Measurements from ENCODE around the gene DDT. TPM values are rescaled to one million over a fixed set of nuclear protein-coding genes. Genes with fewer than 3 reads are reported as not detected.

The DDT gene
- total RNA-seq, 4 donors from 2014 or later: 53.5 to 162 (median 106) TPM

DNA sequence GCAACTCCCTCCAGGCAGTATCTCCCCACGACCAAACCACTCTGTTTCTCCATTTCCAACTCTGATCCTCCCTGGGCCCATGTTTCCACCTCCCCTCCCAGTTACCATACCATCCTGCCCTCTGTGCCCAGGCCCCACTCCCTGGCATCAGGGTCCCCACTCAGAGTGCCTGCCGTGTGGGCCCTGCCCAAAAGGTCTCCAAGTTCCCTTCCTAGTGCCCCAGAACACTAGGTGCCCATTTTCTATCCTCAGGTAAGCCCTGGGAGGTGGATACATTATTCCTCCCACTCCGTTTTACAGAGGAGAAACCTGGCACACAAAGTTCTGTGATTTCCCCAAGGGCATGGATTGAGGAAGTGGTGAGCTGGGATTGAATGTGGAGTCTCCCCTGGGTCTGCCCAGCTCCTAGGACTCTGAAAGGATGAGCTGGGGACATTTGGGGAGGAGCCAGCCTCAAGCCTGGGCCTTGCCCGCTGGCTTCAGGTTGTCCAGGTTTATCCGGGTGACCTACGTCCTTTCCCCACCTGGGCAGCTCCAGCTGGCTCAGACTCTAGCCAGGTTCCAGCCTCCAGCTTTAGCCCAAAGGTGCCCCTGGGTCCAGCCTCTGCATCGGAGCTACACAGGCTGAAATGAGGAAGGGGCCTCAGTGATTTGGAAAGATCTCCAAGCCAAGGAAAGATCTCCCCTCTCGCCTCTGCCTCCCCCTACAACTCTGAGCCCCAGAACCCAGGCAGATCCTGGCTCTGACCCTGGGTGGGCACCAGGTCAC lies 33.2 kb upstream of the DDT start:
- H3K27ac ChIP-seq: no peak overlapping the region
- no peaks in the 10 kb centered on the region for H3K36me3 ChIP-seq
- 87 to 89% methylated on average over 8 of the region's 8 CpGs for WGBS, 2 donors
- no peaks in the 10 kb centered on the region for H3K9me3 ChIP-seq
- no peaks in the 10 kb centered on the region for H3K27me3 ChIP-seq
- intact Hi-C loops (cut with DNase I): loop anchor here (5.0 kb wide), 1 partner anchor 95 kb away; no protein-coding TSS in a partner anchor
- no peak overlapping the region for H3K4me3 ChIP-seq (replicated peaks in 1 of 3)
- TF ChIP-seq, protein P1, sequence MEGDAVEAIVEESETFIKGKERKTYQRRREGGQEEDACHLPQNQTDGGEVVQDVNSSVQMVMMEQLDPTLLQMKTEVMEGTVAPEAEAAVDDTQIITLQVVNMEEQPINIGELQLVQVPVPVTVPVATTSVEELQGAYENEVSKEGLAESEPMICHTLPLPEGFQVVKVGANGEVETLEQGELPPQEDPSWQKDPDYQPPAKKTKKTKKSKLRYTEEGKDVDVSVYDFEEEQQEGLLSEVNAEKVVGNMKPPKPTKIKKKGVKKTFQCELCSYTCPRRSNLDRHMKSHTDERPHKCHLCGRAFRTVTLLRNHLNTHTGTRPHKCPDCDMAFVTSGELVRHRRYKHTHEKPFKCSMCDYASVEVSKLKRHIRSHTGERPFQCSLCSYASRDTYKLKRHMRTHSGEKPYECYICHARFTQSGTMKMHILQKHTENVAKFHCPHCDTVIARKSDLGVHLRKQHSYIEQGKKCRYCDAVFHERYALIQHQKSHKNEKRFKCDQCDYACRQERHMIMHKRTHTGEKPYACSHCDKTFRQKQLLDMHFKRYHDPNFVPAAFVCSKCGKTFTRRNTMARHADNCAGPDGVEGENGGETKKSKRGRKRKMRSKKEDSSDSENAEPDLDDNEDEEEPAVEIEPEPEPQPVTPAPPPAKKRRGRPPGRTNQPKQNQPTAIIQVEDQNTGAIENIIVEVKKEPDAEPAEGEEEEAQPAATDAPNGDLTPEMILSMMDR (IDR thresholded peaks at IDR 0.05): no peak
- TF ChIP-seq POLR2A (IDR thresholded peaks at IDR 0.05): no peak
- H3K4me1 ChIP-seq: peaks cover 4 to 9% of the 10 kb centered on the region in 2 donors
- DNase-seq: no peak

GRCh38 chr22:24006914-24007214 lies 32.6 kb upstream of the DDT start:
- Histone ChIP-seq H3K27ac (no peak overlapping the region), H3K27me3 (no peaks in the 10 kb centered on the region), H3K4me3 (replicated peaks in 1 of 3) (no peak overlapping the region), H3K9me3 (no peaks in the 10 kb centered on the region), H3K4me1 (peaks cover 4 to 9% of the 10 kb centered on the region in 2 donors), H3K36me3 (no peaks in the 10 kb centered on the region)
- intact Hi-C loops (cut with DNase I): loop anchor here (5.0 kb wide), 1 partner anchor 95 kb away; no protein-coding TSS in a partner anchor
- TF ChIP-seq, protein P1 (IDR thresholded peaks at IDR 0.05): no peak
- no peak for TF ChIP-seq POLR2A (IDR thresholded peaks at IDR 0.05)
- no peak for DNase-seq
- 88 to 95% methylated on average over 6 of the region's 6 CpGs for WGBS, 2 donors

DNA sequence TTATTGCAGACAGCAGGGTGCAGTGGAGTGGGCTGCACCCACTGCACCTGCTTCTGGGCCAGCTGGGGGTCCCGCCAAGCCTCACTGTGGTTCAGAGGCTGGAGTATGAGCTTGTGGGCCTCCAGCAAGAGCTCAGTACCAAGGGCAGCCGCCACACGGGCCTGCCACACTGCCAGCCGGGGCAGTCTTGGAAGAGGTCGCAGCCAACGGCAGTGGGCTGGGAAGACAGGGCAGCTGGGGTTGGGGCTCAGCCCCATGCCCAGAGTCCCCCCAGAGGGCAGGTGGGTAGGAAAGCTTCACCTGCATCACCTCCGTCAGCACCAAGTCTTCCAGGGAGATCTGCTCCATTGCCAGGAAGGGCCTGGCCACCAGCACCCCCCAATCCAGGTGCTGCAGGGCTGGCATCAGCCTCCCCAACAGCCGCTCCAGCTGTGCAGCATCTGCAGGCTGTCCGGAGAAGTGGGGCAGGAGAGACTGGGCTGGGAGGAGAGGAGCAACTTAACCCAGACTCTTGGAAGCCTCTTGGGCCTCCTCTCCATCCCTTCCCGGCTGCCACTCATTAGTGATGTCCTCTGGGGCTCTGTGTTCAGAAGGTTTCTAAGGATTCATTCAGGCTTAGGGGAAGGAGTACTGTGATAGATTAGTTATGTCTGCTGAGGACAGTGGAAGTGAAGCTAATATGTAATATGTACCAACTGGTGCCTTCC lies 32.1 kb upstream of the DDT start:
- Histone ChIP-seq H3K27me3 (no peaks in the 10 kb centered on the region), H3K9me3 (no peaks in the 10 kb centered on the region), H3K36me3 (no peaks in the 10 kb centered on the region), H3K4me3 (replicated peaks in 1 of 3) (no peak overlapping the region), H3K27ac (peak overlapping the region in 1 of 3 donors; percentile 35), H3K4me1 (peaks cover 4 to 9% of the 10 kb centered on the region in 2 donors)
- TF ChIP-seq, protein P1 (IDR thresholded peaks at IDR 0.05): no peak
- no peak for TF ChIP-seq POLR2A (IDR thresholded peaks at IDR 0.05)
- no peak for DNase-seq
- WGBS, 2 donors: 72 to 89% methylated on average over 7 to 10 of the region's 10 CpGs
- intact Hi-C loops (cut with DNase I): loop anchor here (5.0 kb wide), 1 partner anchor 96 kb away; no protein-coding TSS in a partner anchor

- TF ChIP-seq, protein P1 (IDR thresholded peaks at IDR 0.05): no peak
- no peak for TF ChIP-seq POLR2A (IDR thresholded peaks at IDR 0.05)
- no peaks in the 10 kb centered on the region for H3K36me3 ChIP-seq
- H3K27ac ChIP-seq: peak within 1 kb of the TSS in 2 of 3 donors; percentile 35 to 47
- DNase-seq: peak; percentile 73 to 74
- no peak within 1 kb of the TSS for H3K4me3 ChIP-seq (replicated peaks in 1 of 3)
- peaks cover 4 to 9% of the 10 kb centered on the region in 2 donors for H3K4me1 ChIP-seq
- intact Hi-C loops (cut with DNase I): loop anchor here (5.0 kb wide), 1 partner anchor 97 kb away; no protein-coding TSS in a partner anchor
- H3K9me3 ChIP-seq: no peaks in the 10 kb centered on the region
- WGBS, 2 donors: 51 to 56% methylated on average over 6 of the region's 6 CpGs
- H3K27me3 ChIP-seq: no peaks in the 10 kb centered on the region
Measured at GRCh38 chr22:24005201-24005600, 31.0 kb upstream of the DDT start, which contains the start of gene GSTT4. Gene GSTT4, minus strand, starts transcription at chr22:24005453. Its CDS starts 97 bp downstream, at chr22:24005356.
